ENCODE results near the gene TXNRD3. TPM values are rescaled to one million over a fixed set of nuclear protein-coding genes. Genes with fewer than 3 reads are reported as not detected.

Gene TXNRD3
- total RNA-seq, 1 donor from 2014 or later = 7.6 TPM

- Histone ChIP-seq H3K4me1 (ENCODE audit: insufficient read depth, low read length) (peaks cover 8% of the 10 kb centered on the region), H3K27ac (ENCODE audit: low read depth, low read length) (no peak overlapping the region), H4K20me1 (ENCODE audit: insufficient read depth, low read length) (no peaks in the 10 kb centered on the region), H3K36me3 (ENCODE audit: insufficient read depth, low read length) (no peaks in the 10 kb centered on the region), H3K27me3 (ENCODE audit: insufficient read depth, low read length) (peaks cover 15% of the 10 kb centered on the region), H3K79me2 (ENCODE audit: insufficient read depth, low read length) (no peaks in the 10 kb centered on the region), H3K4me3 (ENCODE audit: insufficient read depth, low read depth, low read length) (no peak overlapping the region), H2AFZ (ENCODE audit: low read depth, low read length) (no peak overlapping the region), H3K4me2 (ENCODE audit: low read length) (no peak overlapping the region), H3K9ac (ENCODE audit: low read length) (no peak overlapping the region), H3K9me3 (ENCODE audit: insufficient read depth, low read depth, low read length) (no peaks in the 10 kb centered on the region)
- H3K27me3 Mint-ChIP-seq (ENCODE audit: low read depth, unreplicated experiment) = peaks cover 2% of the 10 kb centered on the region
- H3K27ac Mint-ChIP-seq (ENCODE audit: unreplicated experiment) = no peak overlapping the region
- H3K36me3 Mint-ChIP-seq (ENCODE audit: low read depth, unreplicated experiment) = no peaks in the 10 kb centered on the region
- peaks cover 2% of the 10 kb centered on the region for H3K9me3 Mint-ChIP-seq (ENCODE audit: unreplicated experiment)
- TF ChIP-seq EZH2 (IDR thresholded peaks at IDR 0.05; ENCODE audit: insufficient read depth, low read length) = no peak
- FAIRE-seq (no peak), DNase-seq (ENCODE audit: low read depth) (no peak)
- no peaks in the 10 kb centered on the region for H3K4me1 Mint-ChIP-seq (ENCODE audit: low read depth, unreplicated experiment)
- no peak overlapping the region for H3K4me3 Mint-ChIP-seq (ENCODE audit: unreplicated experiment)
Observed at GRCh38 chr3:126699011-126699410, 44.1 kb upstream of the TXNRD3 start.

GRCh38 chr3:126696701-126697267 lies 41.9 kb upstream of the TXNRD3 start:
- H3K36me3 Mint-ChIP-seq (ENCODE audit: low read depth, unreplicated experiment) = no peaks in the 10 kb centered on the region
- Histone ChIP-seq H3K4me1 (ENCODE audit: insufficient read depth, low read length) (no peaks in the 10 kb centered on the region), H3K9ac (ENCODE audit: low read length) (no peak overlapping the region), H2AFZ (ENCODE audit: low read depth, low read length) (no peak overlapping the region), H4K20me1 (ENCODE audit: insufficient read depth, low read length) (no peaks in the 10 kb centered on the region), H3K4me2 (ENCODE audit: low read length) (no peak overlapping the region), H3K79me2 (ENCODE audit: insufficient read depth, low read length) (no peaks in the 10 kb centered on the region), H3K4me3 (ENCODE audit: insufficient read depth, low read depth, low read length) (no peak overlapping the region), H3K27me3 (ENCODE audit: insufficient read depth, low read length) (peaks cover 20% of the 10 kb centered on the region), H3K9me3 (ENCODE audit: insufficient read depth, low read depth, low read length) (no peaks in the 10 kb centered on the region), H3K36me3 (ENCODE audit: insufficient read depth, low read length) (no peaks in the 10 kb centered on the region), H3K27ac (ENCODE audit: low read depth, low read length) (no peak overlapping the region)
- TF ChIP-seq EZH2 (IDR thresholded peaks at IDR 0.05; ENCODE audit: insufficient read depth, low read length) = no peak
- no peak for TF ChIP-seq CTCF (IDR thresholded peaks at IDR 0.05; ENCODE audit: insufficient read depth, low read depth, low read length)
- no peaks in the 10 kb centered on the region for H3K4me1 Mint-ChIP-seq (ENCODE audit: low read depth, unreplicated experiment)
- DNase-seq (ENCODE audit: low read depth) = no peak
- no peak overlapping the region for H3K4me3 Mint-ChIP-seq (ENCODE audit: unreplicated experiment)
- H3K9me3 Mint-ChIP-seq (ENCODE audit: unreplicated experiment) = peaks cover 2% of the 10 kb centered on the region
- peaks cover 15% of the 10 kb centered on the region for H3K27me3 Mint-ChIP-seq (ENCODE audit: low read depth, unreplicated experiment)
- no peak overlapping the region for H3K27ac Mint-ChIP-seq (ENCODE audit: unreplicated experiment)
- FAIRE-seq = no peak

GRCh38 chr3:126693921-126694320 lies 39.0 kb upstream of the TXNRD3 start:
- TF ChIP-seq CTCF (IDR thresholded peaks at IDR 0.05; ENCODE audit: insufficient read depth, low read depth, low read length) (no peak), EZH2 (IDR thresholded peaks at IDR 0.05; ENCODE audit: insufficient read depth, low read length) (no peak)
- no peaks in the 10 kb centered on the region for H3K36me3 Mint-ChIP-seq (ENCODE audit: low read depth, unreplicated experiment)

More at GRCh38 chr3:126693921-126694320, 39.0 kb upstream of the TXNRD3 start:
- Histone ChIP-seq H3K27ac (ENCODE audit: low read depth, low read length) (no peak overlapping the region), H4K20me1 (ENCODE audit: insufficient read depth, low read length) (no peaks in the 10 kb centered on the region), H3K27me3 (ENCODE audit: insufficient read depth, low read length) (peaks cover 22% of the 10 kb centered on the region), H3K9ac (ENCODE audit: low read length) (no peak overlapping the region), H3K4me2 (ENCODE audit: low read length) (no peak overlapping the region), H3K36me3 (ENCODE audit: insufficient read depth, low read length) (no peaks in the 10 kb centered on the region), H3K4me3 (ENCODE audit: insufficient read depth, low read depth, low read length) (no peak overlapping the region), H3K79me2 (ENCODE audit: insufficient read depth, low read length) (no peaks in the 10 kb centered on the region), H3K4me1 (ENCODE audit: insufficient read depth, low read length) (no peaks in the 10 kb centered on the region), H3K9me3 (ENCODE audit: insufficient read depth, low read depth, low read length) (no peaks in the 10 kb centered on the region), H2AFZ (ENCODE audit: low read depth, low read length) (no peak overlapping the region)
- no peak overlapping the region for H3K4me3 Mint-ChIP-seq (ENCODE audit: unreplicated experiment)
- H3K4me1 Mint-ChIP-seq (ENCODE audit: low read depth, unreplicated experiment) = no peaks in the 10 kb centered on the region
- FAIRE-seq = no peak
- no peak overlapping the region for H3K27ac Mint-ChIP-seq (ENCODE audit: unreplicated experiment)
- H3K9me3 Mint-ChIP-seq (ENCODE audit: unreplicated experiment) = no peaks in the 10 kb centered on the region
- no peak for DNase-seq (ENCODE audit: low read depth)
- H3K27me3 Mint-ChIP-seq (ENCODE audit: low read depth, unreplicated experiment) = peaks cover 19% of the 10 kb centered on the region
